Mesenchymal stem cell (in vitro differentiated cells and primary cell): ENCODE results near the gene USP46.

ENCODE experiments used
- DNase-seq: peaks from one replicate; pipeline ENCODE4 v3.0.0-alpha.2; 2013
- H2AFZ ChIP-seq: one replicate; pipeline ENCODE4 v1.6.1; 2013; ENCODE audit warnings: low read depth, mild to moderate bottlenecking, control low read depth, inconsistent platforms, low read length, moderate library complexity
- H2AK5ac ChIP-seq: 2 replicates; pipeline ENCODE4 v1.6.1; 2013; ENCODE audit warnings: low read length, moderate library complexity, mild to moderate bottlenecking, inconsistent platforms; ENCODE audit not compliant: severe bottlenecking
- H2BK120ac ChIP-seq: one replicate; pipeline ENCODE4 v1.6.1; 2013; ENCODE audit warnings: low read depth, mild to moderate bottlenecking, inconsistent platforms, low read length, moderate library complexity
- H2BK12ac ChIP-seq, 2 experiments: one replicate each; pipeline ENCODE4 v1.6.1; 2013; ENCODE audit warnings: inconsistent platforms in 2 of 2, low read length in 2 of 2, mild to moderate bottlenecking in 2 of 2, moderate library complexity in 2 of 2, control low read depth in 1 of 2
- H2BK15ac ChIP-seq: one replicate; pipeline ENCODE4 v1.6.1; 2013; ENCODE audit warnings: mild to moderate bottlenecking, low read depth, inconsistent platforms; ENCODE audit not compliant: poor library complexity, severe bottlenecking
- H2BK5ac ChIP-seq: 2 replicates; pipeline ENCODE4 v1.6.1; 2013; ENCODE audit warnings: low read depth, mild to moderate bottlenecking, low read length, control low read depth, inconsistent platforms; ENCODE audit not compliant: poor library complexity, severe bottlenecking
- H3K14ac ChIP-seq, 2 experiments: one replicate each; pipeline ENCODE4 v1.6.1; 2013; ENCODE audit warnings: inconsistent platforms in 2 of 2, low read length in 2 of 2, control low read depth in 1 of 2, mild to moderate bottlenecking in 1 of 2, moderate library complexity in 1 of 2
- H3K18ac ChIP-seq, 2 experiments: one replicate each; pipeline ENCODE4 v1.6.1; 2013; ENCODE audit warnings: inconsistent platforms in 2 of 2, low read length in 2 of 2, control low read depth in 1 of 2, low read depth in 1 of 2, mild to moderate bottlenecking in 1 of 2
- H3K23ac ChIP-seq, 2 experiments: one replicate each; pipeline ENCODE4 v1.6.1; 2013; ENCODE audit warnings: inconsistent platforms in 2 of 2, low read length in 2 of 2, mild to moderate bottlenecking in 2 of 2, moderate library complexity in 2 of 2, control low read depth in 1 of 2
- H3K27ac ChIP-seq: 2 replicates; pipeline ENCODE4 v1.5.1; 2013; ENCODE audit warnings: mild to moderate bottlenecking, moderate library complexity, low read length, control low read depth, inconsistent platforms; ENCODE audit not compliant: poor library complexity, severe bottlenecking
- H3K27me3 ChIP-seq, 2 experiments: 2 replicates each; pipeline versions ENCODE4 v1.6.1 to v1.7.0; 2013; ENCODE audit warnings: low read length in 2 of 2, mild to moderate bottlenecking in 2 of 2, moderate library complexity in 2 of 2, control low read depth in 1 of 2, inconsistent platforms in 1 of 2; ENCODE audit not compliant: control insufficient read depth in 1 of 2, insufficient read depth in 1 of 2
- H3K36me3 ChIP-seq, 2 experiments: 2 replicates each; pipeline versions ENCODE4 v1.6.1 to v1.7.0; 2013; ENCODE audit warnings: low read length in 2 of 2, control low read depth in 1 of 2, inconsistent platforms in 1 of 2, low read depth in 1 of 2, mild to moderate bottlenecking in 1 of 2; ENCODE audit not compliant: insufficient read depth in 2 of 2, control insufficient read depth in 1 of 2
- H3K4ac ChIP-seq, 2 experiments: one replicate each; pipeline ENCODE4 v1.6.1; 2013; ENCODE audit warnings: inconsistent platforms in 2 of 2, low read length in 2 of 2, mild to moderate bottlenecking in 2 of 2, moderate library complexity in 2 of 2, control low read depth in 1 of 2, low read depth in 1 of 2
- H3K4me1 ChIP-seq: 2 replicates; pipeline ENCODE4 v1.6.1; 2013; ENCODE audit warnings: low read depth, low read length, control low read depth; ENCODE audit not compliant: control insufficient read depth, insufficient read depth
- H3K4me2 ChIP-seq: 2 replicates; pipeline ENCODE4 v1.6.1; 2013; ENCODE audit warnings: low read length, mild to moderate bottlenecking, inconsistent platforms; ENCODE audit not compliant: poor library complexity, severe bottlenecking
- H3K4me3 ChIP-seq, 2 experiments: 2 replicates each; pipeline versions ENCODE4 v1.5.1 to v1.7.0; 2013; ENCODE audit warnings: low read length in 2 of 2, mild to moderate bottlenecking in 2 of 2, control low read depth in 1 of 2, low read depth in 1 of 2; ENCODE audit not compliant: insufficient read depth in 1 of 2
- H3K79me1 ChIP-seq: replicated peaks from 2 replicates; pipeline ENCODE4 v1.6.1; 2013; ENCODE audit warnings: mild to moderate bottlenecking, control low read depth, low read length, inconsistent platforms; ENCODE audit not compliant: poor library complexity, severe bottlenecking
- H3K9ac ChIP-seq: 2 replicates; pipeline ENCODE4 v1.7.0; 2013; ENCODE audit warnings: mild to moderate bottlenecking, low read length, moderate library complexity
- H3K9me3 ChIP-seq: 2 replicates; pipeline ENCODE4 v1.7.0; 2013; ENCODE audit warnings: mild to moderate bottlenecking, low read length; ENCODE audit not compliant: control insufficient read depth
- H4K8ac ChIP-seq: one replicate; pipeline ENCODE4 v1.6.1; 2013; ENCODE audit warnings: inconsistent platforms, mild to moderate bottlenecking, low read length, moderate library complexity
- H4K91ac ChIP-seq: one replicate; pipeline ENCODE4 v1.6.1; 2013; ENCODE audit warnings: mild to moderate bottlenecking, low read length, inconsistent platforms
- WGBS: methylation state at CpG from one replicate; pipeline ENCODE4 v1.1.7; 2013; ENCODE audit warnings: mixed read lengths; 5-methylcytosine and 5-hydroxymethylcytosine counted together

USP46 gene

GRCh38 chr4:52550186-52550585 is 108.9 kb downstream of the USP46 start:
- H2AFZ ChIP-seq: no peak overlapping the region

GRCh38 chr4:52548818-52549570 is 110.1 kb downstream of the USP46 start:
- Histone ChIP-seq H3K4me2 (no peak overlapping the region), H3K18ac (peak overlapping the region in 1 of 2 experiments; percentile 21), H3K9me3 (no peaks in the 10 kb centered on the region), H3K27ac (no peak overlapping the region), H3K14ac (no peak overlapping the region), H4K91ac (no peak overlapping the region), H2BK5ac (no peak overlapping the region), H2BK120ac (no peak overlapping the region), H3K23ac (no peak overlapping the region), H3K4ac (peak overlapping the region; percentile 51 to 69), H3K27me3 (no peaks in the 10 kb centered on the region), H2BK12ac (peak overlapping the region; percentile 18 to 77), H3K4me1 (peaks cover 2% of the 10 kb centered on the region), H3K79me1 (no peaks in the 10 kb centered on the region), H2BK15ac (peak overlapping the region; percentile 12), H3K4me3 (no peak overlapping the region), H3K36me3 (no peaks in the 10 kb centered on the region), H2AK5ac (peak overlapping the region; percentile 63), H4K8ac (no peak overlapping the region), H2AFZ (no peak overlapping the region), H3K9ac (no peak overlapping the region)
- 94% methylated on average over 6 of the region's 8 CpGs for WGBS
- DNase-seq: no peak

More at GRCh38 chr4:52550186-52550585, 108.9 kb downstream of the USP46 start:
- H2BK5ac ChIP-seq: no peak overlapping the region
- peaks cover 0 to 3% of the 10 kb centered on the region in 2 experiments for H3K27me3 ChIP-seq
- H3K36me3 ChIP-seq: no peaks in the 10 kb centered on the region
- H3K9me3 ChIP-seq: no peaks in the 10 kb centered on the region
- no peak overlapping the region for H3K9ac ChIP-seq
- no peak overlapping the region for H2BK12ac ChIP-seq
- H3K4me2 ChIP-seq: no peak overlapping the region
- H3K27ac ChIP-seq: no peak overlapping the region
- no peaks in the 10 kb centered on the region for H3K79me1 ChIP-seq
- no peak overlapping the region for H2AK5ac ChIP-seq
- no peak overlapping the region for H3K23ac ChIP-seq
- no peak overlapping the region for H2BK15ac ChIP-seq
- no peak overlapping the region for H2BK120ac ChIP-seq
- 61% methylated on average over 3 of the region's 3 CpGs for WGBS
- H4K91ac ChIP-seq: no peak overlapping the region
- no peak overlapping the region for H3K18ac ChIP-seq
- H3K4me3 ChIP-seq: no peak overlapping the region
- H3K14ac ChIP-seq: no peak overlapping the region
- peaks cover 2% of the 10 kb centered on the region for H3K4me1 ChIP-seq
- no peak overlapping the region for H4K8ac ChIP-seq
- DNase-seq: no peak
- no peak overlapping the region for H3K4ac ChIP-seq

GRCh38 chr4:52546449-52546848 is 112.7 kb downstream of the USP46 start:
- Histone ChIP-seq H2BK15ac (no peak overlapping the region), H2AK5ac (no peak overlapping the region), H2BK12ac (no peak overlapping the region), H3K23ac (no peak overlapping the region), H3K4ac (peak overlapping the region in 1 of 2 experiments; percentile 37), H4K91ac (no peak overlapping the region), H3K36me3 (no peaks in the 10 kb centered on the region), H3K27ac (no peak overlapping the region), H3K27me3 (no peaks in the 10 kb centered on the region), H3K9me3 (no peaks in the 10 kb centered on the region), H4K8ac (no peak overlapping the region), H3K18ac (no peak overlapping the region), H2BK120ac (no peak overlapping the region), H3K9ac (no peak overlapping the region), H3K4me3 (no peak overlapping the region), H2AFZ (no peak overlapping the region), H2BK5ac (no peak overlapping the region), H3K14ac (no peak overlapping the region), H3K4me2 (no peak overlapping the region), H3K4me1 (peaks cover 2% of the 10 kb centered on the region), H3K79me1 (no peaks in the 10 kb centered on the region)
- DNase-seq: no peak
- WGBS: 100% methylated on average over 2 of the region's 4 CpGs

- WGBS: 53% methylated on average over 13 of the region's 13 CpGs
- Histone ChIP-seq H3K27me3 (no peaks in the 10 kb centered on the region), H3K4me2 (no peak overlapping the region), H2BK120ac (no peak overlapping the region), H3K27ac (no peak overlapping the region), H3K18ac (no peak overlapping the region), H4K91ac (no peak overlapping the region), H3K4ac (no peak overlapping the region), H2BK15ac (no peak overlapping the region), H3K4me3 (no peak overlapping the region), H3K14ac (no peak overlapping the region), H3K79me1 (no peaks in the 10 kb centered on the region), H2AFZ (no peak overlapping the region), H3K9ac (peak overlapping the region; percentile 66), H4K8ac (no peak overlapping the region), H3K36me3 (no peaks in the 10 kb centered on the region), H2BK5ac (no peak overlapping the region), H3K9me3 (no peaks in the 10 kb centered on the region), H2AK5ac (no peak overlapping the region), H2BK12ac (peak overlapping the region in 1 of 2 experiments; percentile 21), H3K23ac (peak overlapping the region in 1 of 2 experiments; percentile 34), H3K4me1 (peaks cover 2% of the 10 kb centered on the region)
- DNase-seq: peak; percentile 74
Measured at GRCh38 chr4:52545099-52546069, 113.7 kb downstream of the USP46 start.
